Neural crest cell (in vitro differentiated cells): ENCODE measurements around the gene SIDT1. TPM values are rescaled to one million over a fixed set of nuclear protein-coding genes. Genes with fewer than 3 reads are reported as not detected.

Experiments used
- DNase-seq: peaks from one replicate; pipeline ENCODE4 v3.0.0; 2021; ENCODE audit warnings: low read depth, mixed read lengths, low spot score
- H3K27ac Mint-ChIP-seq: one replicate; pipeline ENCODE4 v1.8.0; 2021; ENCODE audit warnings: mild to moderate bottlenecking, mixed read lengths; ENCODE audit not compliant: unreplicated experiment
- H3K27me3 Mint-ChIP-seq: 2 replicates; pipeline ENCODE4 v1.8.0; 2021; ENCODE audit warnings: low read depth, mild to moderate bottlenecking, mixed read lengths
- H3K36me3 Mint-ChIP-seq: 2 replicates; pipeline ENCODE4 v1.8.0; 2021; ENCODE audit warnings: low read depth, mild to moderate bottlenecking, mixed read lengths
- H3K4me1 Mint-ChIP-seq: 2 replicates; pipeline ENCODE4 v1.8.0; 2021; ENCODE audit warnings: mixed read lengths
- H3K4me3 Mint-ChIP-seq: one replicate; pipeline ENCODE4 v1.8.0; 2021; ENCODE audit warnings: mild to moderate bottlenecking, mixed read lengths
- H3K9me3 Mint-ChIP-seq: 2 replicates; pipeline ENCODE4 v1.8.0; 2021; ENCODE audit warnings: mixed read lengths
- CTCF ChIP-seq: fragments of 200-600 bp; sonication (generic); conservative IDR thresholded peaks from 2 replicates; pipeline ENCODE4 v1.5.0; 2021; ENCODE audit warnings: antibody characterized with exemption, mild to moderate bottlenecking
- total RNA-seq: library from RNA; stranded (reverse); gene quantifications from 2 replicates; pipeline ENCODE4 v1.2.1, GENCODE V29; 2021

The SIDT1 gene
- total RNA-seq, 1 donor from 2014 or later: 0.23 TPM

- H3K36me3 Mint-ChIP-seq: peaks cover 11% of the 10 kb centered on the region
- no peak for TF ChIP-seq CTCF
- H3K27ac Mint-ChIP-seq: no peak overlapping the region
- H3K9me3 Mint-ChIP-seq: no peaks in the 10 kb centered on the region
- H3K4me1 Mint-ChIP-seq: no peaks in the 10 kb centered on the region
- H3K27me3 Mint-ChIP-seq: no peaks in the 10 kb centered on the region
- no peak for DNase-seq
- H3K4me3 Mint-ChIP-seq: no peak overlapping the region
These were observed 33.3 kb upstream of the SIDT1 start for GRCh38 chr3:113499081-113499480.

GRCh38 chr3:113501597-113501996 lies 30.8 kb upstream of the SIDT1 start:
- Mint-ChIP-seq H3K36me3 (peaks cover 13% of the 10 kb centered on the region), H3K27me3 (no peaks in the 10 kb centered on the region), H3K4me3 (no peak overlapping the region), H3K9me3 (no peaks in the 10 kb centered on the region), H3K4me1 (no peaks in the 10 kb centered on the region), H3K27ac (no peak overlapping the region)
- no peak for DNase-seq
- no peak for TF ChIP-seq CTCF

GRCh38 chr3:113505867-113506266 lies 26.5 kb upstream of the SIDT1 start:
- Mint-ChIP-seq H3K36me3 (peaks cover 19% of the 10 kb centered on the region), H3K27ac (no peak overlapping the region), H3K27me3 (no peaks in the 10 kb centered on the region), H3K9me3 (peaks cover 8% of the 10 kb centered on the region), H3K4me1 (no peaks in the 10 kb centered on the region), H3K4me3 (no peak overlapping the region)
- TF ChIP-seq CTCF: no peak
- DNase-seq: no peak

- Mint-ChIP-seq H3K9me3 (peaks cover 8% of the 10 kb centered on the region), H3K4me3 (no peak overlapping the region), H3K27ac (no peak overlapping the region), H3K36me3 (peaks cover 15% of the 10 kb centered on the region), H3K4me1 (peaks cover 1% of the 10 kb centered on the region), H3K27me3 (no peaks in the 10 kb centered on the region)
- TF ChIP-seq CTCF: no peak
- DNase-seq: no peak
These were observed 24.8 kb upstream of the SIDT1 start for GRCh38 chr3:113507501-113508067.

GRCh38 chr3:113508966-113509365 lies 23.4 kb upstream of the SIDT1 start:
- H3K4me3 Mint-ChIP-seq: no peak overlapping the region
- DNase-seq: no peak
- TF ChIP-seq CTCF: no peak
- no peak overlapping the region for H3K27ac Mint-ChIP-seq
- H3K9me3 Mint-ChIP-seq: peaks cover 8% of the 10 kb centered on the region
- no peaks in the 10 kb centered on the region for H3K27me3 Mint-ChIP-seq
- peaks cover 16% of the 10 kb centered on the region for H3K36me3 Mint-ChIP-seq
- peaks cover 3% of the 10 kb centered on the region for H3K4me1 Mint-ChIP-seq
